Measurements from ENCODE around the gene SUDS3. TPM values are rescaled to one million over a fixed set of nuclear protein-coding genes. Genes with fewer than 3 reads are reported as not detected.

Gene SUDS3
- total RNA-seq, 1 donor from 2014 or later: 27.2 TPM

DNA sequence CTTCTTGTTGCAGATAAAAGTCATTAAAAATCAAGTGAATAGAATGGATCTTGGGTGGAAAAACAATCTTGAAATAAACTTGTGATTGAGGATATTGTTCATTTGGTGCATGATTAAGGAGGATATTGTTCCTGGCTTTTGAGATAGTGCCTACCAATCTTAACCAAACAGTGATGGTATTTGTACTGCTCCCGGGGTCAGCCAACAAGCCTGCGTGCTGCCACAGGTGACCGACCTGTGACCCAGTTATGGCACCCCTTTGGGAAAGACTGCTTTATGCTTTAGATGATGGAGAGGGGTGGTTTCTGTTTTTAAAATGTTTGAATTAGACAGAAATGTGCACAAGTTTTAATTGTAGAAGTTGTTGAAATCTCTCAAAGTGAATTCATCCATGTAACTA lies 41.6 kb downstream of the SUDS3 start:
- DNase-seq (ENCODE audit: low spot score): no peak
- no peak overlapping the region for H3K4me3 Mint-ChIP-seq (ENCODE audit: unreplicated experiment)
- no peak overlapping the region for H3K27ac Mint-ChIP-seq (ENCODE audit: unreplicated experiment)
- peaks cover 42% of the 10 kb centered on the region for H3K36me3 Mint-ChIP-seq (ENCODE audit: low read depth, unreplicated experiment)
- TF ChIP-seq, protein P1, sequence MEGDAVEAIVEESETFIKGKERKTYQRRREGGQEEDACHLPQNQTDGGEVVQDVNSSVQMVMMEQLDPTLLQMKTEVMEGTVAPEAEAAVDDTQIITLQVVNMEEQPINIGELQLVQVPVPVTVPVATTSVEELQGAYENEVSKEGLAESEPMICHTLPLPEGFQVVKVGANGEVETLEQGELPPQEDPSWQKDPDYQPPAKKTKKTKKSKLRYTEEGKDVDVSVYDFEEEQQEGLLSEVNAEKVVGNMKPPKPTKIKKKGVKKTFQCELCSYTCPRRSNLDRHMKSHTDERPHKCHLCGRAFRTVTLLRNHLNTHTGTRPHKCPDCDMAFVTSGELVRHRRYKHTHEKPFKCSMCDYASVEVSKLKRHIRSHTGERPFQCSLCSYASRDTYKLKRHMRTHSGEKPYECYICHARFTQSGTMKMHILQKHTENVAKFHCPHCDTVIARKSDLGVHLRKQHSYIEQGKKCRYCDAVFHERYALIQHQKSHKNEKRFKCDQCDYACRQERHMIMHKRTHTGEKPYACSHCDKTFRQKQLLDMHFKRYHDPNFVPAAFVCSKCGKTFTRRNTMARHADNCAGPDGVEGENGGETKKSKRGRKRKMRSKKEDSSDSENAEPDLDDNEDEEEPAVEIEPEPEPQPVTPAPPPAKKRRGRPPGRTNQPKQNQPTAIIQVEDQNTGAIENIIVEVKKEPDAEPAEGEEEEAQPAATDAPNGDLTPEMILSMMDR (IDR thresholded peaks at IDR 0.05; ENCODE audit: unreplicated experiment): no peak
- H3K9me3 Mint-ChIP-seq (ENCODE audit: unreplicated experiment): no peaks in the 10 kb centered on the region
- no peaks in the 10 kb centered on the region for H3K4me1 Mint-ChIP-seq (ENCODE audit: unreplicated experiment)
- H3K27me3 Mint-ChIP-seq (ENCODE audit: unreplicated experiment): no peaks in the 10 kb centered on the region

DNA sequence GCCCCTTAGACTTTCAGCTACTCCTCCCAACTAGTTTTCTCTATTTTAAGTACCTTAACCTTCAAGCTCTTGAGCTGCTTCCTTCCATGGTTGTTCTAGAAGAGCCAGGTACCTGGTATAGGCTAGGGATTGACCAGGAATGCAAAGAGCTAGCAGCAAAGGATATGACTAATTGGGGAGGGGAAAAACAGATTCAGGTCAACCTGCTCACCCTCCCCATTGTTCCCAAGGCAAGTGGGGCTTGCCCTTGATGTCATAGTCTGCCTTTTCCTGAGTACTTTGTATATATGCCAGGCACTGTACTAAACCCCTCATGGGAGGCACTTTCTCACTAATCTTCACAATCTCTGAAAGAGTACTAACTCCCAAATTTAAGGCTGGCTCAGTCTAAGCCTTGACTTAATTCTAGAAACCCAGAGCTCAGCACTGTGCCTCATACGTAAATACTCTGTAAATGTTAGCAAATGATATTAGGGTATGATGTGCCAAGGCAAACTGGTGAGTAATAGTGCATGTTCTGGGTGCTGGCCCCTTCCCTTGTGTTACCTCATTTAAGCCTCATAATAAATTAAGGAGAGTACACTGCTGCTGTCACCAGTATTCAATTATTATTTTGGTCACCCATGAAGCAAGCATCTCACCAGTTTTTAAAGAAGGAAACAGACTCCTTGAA lies 42.2 kb downstream of the SUDS3 start:
- H3K4me3 Mint-ChIP-seq (ENCODE audit: unreplicated experiment): no peak overlapping the region
- DNase-seq (ENCODE audit: low spot score): no peak
- H3K27ac Mint-ChIP-seq (ENCODE audit: unreplicated experiment): no peak overlapping the region
- H3K27me3 Mint-ChIP-seq (ENCODE audit: unreplicated experiment): no peaks in the 10 kb centered on the region
- H3K4me1 Mint-ChIP-seq (ENCODE audit: unreplicated experiment): no peaks in the 10 kb centered on the region
- no peaks in the 10 kb centered on the region for H3K9me3 Mint-ChIP-seq (ENCODE audit: unreplicated experiment)
- peaks cover 36% of the 10 kb centered on the region for H3K36me3 Mint-ChIP-seq (ENCODE audit: low read depth, unreplicated experiment)
- TF ChIP-seq, protein P1 (IDR thresholded peaks at IDR 0.05; ENCODE audit: unreplicated experiment): no peak

DNA sequence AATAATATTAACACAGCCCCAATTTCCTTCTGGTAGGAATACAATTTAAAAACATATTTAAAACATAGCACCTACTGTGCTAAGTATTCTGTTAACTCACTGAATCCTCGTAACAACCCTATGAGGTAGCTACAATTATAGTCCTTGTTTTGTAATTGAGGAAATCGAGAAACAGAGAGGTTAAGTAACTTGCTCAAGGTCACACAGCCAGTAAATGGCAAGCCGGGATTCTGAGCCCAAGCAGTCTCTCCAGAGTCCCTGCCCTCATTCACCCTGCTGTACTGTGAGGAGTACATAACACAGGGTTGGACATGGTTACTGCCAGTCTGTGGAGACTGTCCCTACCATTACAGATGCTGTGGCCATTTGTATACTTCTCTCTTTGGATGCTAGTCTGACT lies 44.3 kb downstream of the SUDS3 start:
- Mint-ChIP-seq H3K4me1 (ENCODE audit: unreplicated experiment) (peaks cover 9% of the 10 kb centered on the region), H3K27me3 (ENCODE audit: unreplicated experiment) (no peaks in the 10 kb centered on the region), H3K27ac (ENCODE audit: unreplicated experiment) (no peak overlapping the region), H3K36me3 (ENCODE audit: low read depth, unreplicated experiment) (peaks cover 22% of the 10 kb centered on the region), H3K9me3 (ENCODE audit: unreplicated experiment) (no peaks in the 10 kb centered on the region), H3K4me3 (ENCODE audit: unreplicated experiment) (no peak overlapping the region)
- DNase-seq (ENCODE audit: low spot score): no peak
- TF ChIP-seq, protein P1 (IDR thresholded peaks at IDR 0.05; ENCODE audit: unreplicated experiment): no peak

DNA sequence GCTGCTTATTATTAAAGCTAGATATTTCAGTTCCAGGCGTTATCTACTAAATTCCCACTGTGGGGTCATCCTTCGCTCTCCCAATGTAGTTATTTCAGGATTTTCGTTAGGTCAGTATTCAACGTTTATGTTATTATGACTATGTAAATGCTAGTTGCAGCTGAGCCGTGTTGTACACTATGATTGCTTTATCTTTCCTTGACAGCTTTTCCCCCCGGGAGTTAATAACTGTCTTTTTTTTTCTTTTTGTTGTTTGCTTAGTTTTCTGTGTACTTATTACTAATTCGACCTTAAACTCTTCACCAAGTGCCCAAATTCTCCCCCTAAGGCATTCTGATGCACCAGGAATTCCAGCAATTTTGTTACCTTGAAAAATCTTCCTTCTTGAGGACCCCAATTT lies 48.5 kb downstream of the SUDS3 start:
- H3K27ac Mint-ChIP-seq (ENCODE audit: unreplicated experiment): no peak overlapping the region

DNA sequence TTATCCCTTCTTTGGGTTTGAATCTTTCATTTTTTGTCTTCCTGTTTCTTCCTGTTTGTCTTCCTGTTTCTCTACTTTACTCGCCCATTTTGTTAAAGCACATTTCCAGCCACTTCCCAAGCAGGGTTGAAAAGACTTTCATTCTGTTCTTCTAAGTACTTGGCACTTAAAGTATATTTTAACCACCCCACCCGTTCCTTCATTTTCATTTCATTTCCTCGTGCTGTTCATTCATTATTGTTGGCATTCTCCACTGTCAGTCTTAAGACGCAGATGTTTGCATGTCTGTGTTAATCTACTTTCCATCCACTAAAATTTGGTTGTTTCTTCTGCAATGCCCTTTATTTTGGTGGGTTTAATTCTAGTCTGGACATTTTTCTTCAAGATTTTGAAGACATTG lies 49.0 kb downstream of the SUDS3 start:
- no peaks in the 10 kb centered on the region for H3K36me3 Mint-ChIP-seq (ENCODE audit: low read depth, unreplicated experiment)
- TF ChIP-seq, protein P1 (IDR thresholded peaks at IDR 0.05; ENCODE audit: unreplicated experiment): no peak
- H3K4me3 Mint-ChIP-seq (ENCODE audit: unreplicated experiment): no peak overlapping the region
- no peaks in the 10 kb centered on the region for H3K9me3 Mint-ChIP-seq (ENCODE audit: unreplicated experiment)
- H3K27ac Mint-ChIP-seq (ENCODE audit: unreplicated experiment): no peak overlapping the region
- no peaks in the 10 kb centered on the region for H3K27me3 Mint-ChIP-seq (ENCODE audit: unreplicated experiment)
- H3K4me1 Mint-ChIP-seq (ENCODE audit: unreplicated experiment): peaks cover 9% of the 10 kb centered on the region
- no peak for DNase-seq (ENCODE audit: low spot score)

More for the DNA sequence above, 48.5 kb downstream of the SUDS3 start:
- Mint-ChIP-seq H3K4me1 (ENCODE audit: unreplicated experiment) (peaks cover 9% of the 10 kb centered on the region), H3K36me3 (ENCODE audit: low read depth, unreplicated experiment) (no peaks in the 10 kb centered on the region), H3K9me3 (ENCODE audit: unreplicated experiment) (no peaks in the 10 kb centered on the region), H3K27me3 (ENCODE audit: unreplicated experiment) (no peaks in the 10 kb centered on the region), H3K4me3 (ENCODE audit: unreplicated experiment) (no peak overlapping the region)
- no peak for DNase-seq (ENCODE audit: low spot score)
- TF ChIP-seq, protein P1 (IDR thresholded peaks at IDR 0.05; ENCODE audit: unreplicated experiment): no peak
